OCI-LY1 (cell line): Measurements from ENCODE around the gene SHROOM4.

ENCODE experiments used
- EZH2 ChIP-seq: fragments of 200-600 bp; sonication (generic), shearing (Covaris generic); IDR thresholded peaks from 2 replicates; pipeline ENCODE4 v1.8.0; 2017; ENCODE audit warnings: borderline replicate concordance, mixed run types, mild to moderate bottlenecking, antibody characterized with exemption, low read length, moderate library complexity, mixed read lengths
- TF ChIP-seq, protein P1 (sequence below): fragments of 200-600 bp; sonication (generic), shearing (Covaris generic); IDR thresholded peaks from 2 replicates; pipeline ENCODE4 v1.5.1; 2017; ENCODE audit warnings: mild to moderate bottlenecking, antibody characterized with exemption, low read length, moderate library complexity, mixed read lengths

DNA sequence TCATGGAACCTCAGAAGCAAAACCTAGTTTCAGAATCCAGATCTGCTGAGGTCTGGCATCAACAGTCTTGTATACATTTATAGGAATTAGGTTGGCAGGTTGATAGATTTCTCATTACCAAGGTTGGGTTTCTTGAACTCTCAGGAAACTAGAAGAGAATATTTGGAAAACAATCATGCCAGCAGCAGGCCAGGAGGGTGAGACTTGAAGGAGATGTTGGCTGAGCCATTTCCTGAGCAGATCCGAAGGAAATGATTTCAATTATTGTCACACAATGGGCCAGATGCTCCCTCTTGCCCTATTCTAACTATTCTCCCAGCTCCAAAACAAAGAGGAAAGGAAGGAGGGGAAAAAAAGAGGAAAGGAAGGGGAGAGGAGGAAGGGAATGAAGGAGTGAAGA, 45.2 kb downstream of the SHROOM4 start:
- TF ChIP-seq, protein P1, sequence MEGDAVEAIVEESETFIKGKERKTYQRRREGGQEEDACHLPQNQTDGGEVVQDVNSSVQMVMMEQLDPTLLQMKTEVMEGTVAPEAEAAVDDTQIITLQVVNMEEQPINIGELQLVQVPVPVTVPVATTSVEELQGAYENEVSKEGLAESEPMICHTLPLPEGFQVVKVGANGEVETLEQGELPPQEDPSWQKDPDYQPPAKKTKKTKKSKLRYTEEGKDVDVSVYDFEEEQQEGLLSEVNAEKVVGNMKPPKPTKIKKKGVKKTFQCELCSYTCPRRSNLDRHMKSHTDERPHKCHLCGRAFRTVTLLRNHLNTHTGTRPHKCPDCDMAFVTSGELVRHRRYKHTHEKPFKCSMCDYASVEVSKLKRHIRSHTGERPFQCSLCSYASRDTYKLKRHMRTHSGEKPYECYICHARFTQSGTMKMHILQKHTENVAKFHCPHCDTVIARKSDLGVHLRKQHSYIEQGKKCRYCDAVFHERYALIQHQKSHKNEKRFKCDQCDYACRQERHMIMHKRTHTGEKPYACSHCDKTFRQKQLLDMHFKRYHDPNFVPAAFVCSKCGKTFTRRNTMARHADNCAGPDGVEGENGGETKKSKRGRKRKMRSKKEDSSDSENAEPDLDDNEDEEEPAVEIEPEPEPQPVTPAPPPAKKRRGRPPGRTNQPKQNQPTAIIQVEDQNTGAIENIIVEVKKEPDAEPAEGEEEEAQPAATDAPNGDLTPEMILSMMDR = no peak
- no peak for TF ChIP-seq EZH2
